ENCODE results near the gene RBM47. TPM values are rescaled to one million over a fixed set of nuclear protein-coding genes. Genes with fewer than 3 reads are reported as not detected.

Gene RBM47
- total RNA-seq, 1 experiment from 2014 or later: 0.28 TPM

- intact Hi-C loops (cut with micrococcal nuclease; ENCODE audit: unreplicated experiment): no loop called here
- no peaks in the 10 kb centered on the region for H3K36me3 ChIP-seq (ENCODE audit: insufficient read depth, low read length, poor library complexity, severe bottlenecking)
- ChIA-PET CTCF (no interaction called here), POLR2A (ENCODE audit: low non-redundant PET) (no interaction called here)
- H3K27me3 ChIP-seq (replicated peaks; ENCODE audit: insufficient read depth, low read depth, low read length, poor library complexity): no peaks in the 10 kb centered on the region
- TF ChIP-seq CTCF (conservative IDR thresholded peaks at IDR 0.05; ENCODE audit: low read depth, low read length): no peak
- TF ChIP-seq EZH2 (IDR thresholded peaks at IDR 0.05; ENCODE audit: borderline replicate concordance, low read depth, low read length, poor library complexity, severe bottlenecking): no peak
- no TSS peak for BruUV-seq (replicated peaks)
- no peak overlapping the region for H3K27ac ChIP-seq (ENCODE audit: low read depth, low read length, poor library complexity, severe bottlenecking)
- no peaks in the 10 kb centered on the region for H3K9me3 ChIP-seq (ENCODE audit: low read depth, low read length, poor library complexity, severe bottlenecking)
- no peaks in the 10 kb centered on the region for H3K4me1 ChIP-seq (ENCODE audit: insufficient read depth, low read length, poor library complexity, severe bottlenecking)
- DNase-seq (ENCODE audit: low spot score): no peak
- H3K4me3 ChIP-seq (ENCODE audit: low read depth, low read length, poor library complexity, severe bottlenecking): no peak overlapping the region
Measured at GRCh38 chr4:40486534-40486933, 143.1 kb downstream of the RBM47 start.

GRCh38 chr4:40484346-40485090, 145.1 kb downstream of the RBM47 start:
- DNase-seq (ENCODE audit: low spot score): no peak
- H3K4me1 ChIP-seq (ENCODE audit: insufficient read depth, low read length, poor library complexity, severe bottlenecking): no peaks in the 10 kb centered on the region
- no peak for TF ChIP-seq CTCF (conservative IDR thresholded peaks at IDR 0.05; ENCODE audit: low read depth, low read length)
- TF ChIP-seq EZH2 (IDR thresholded peaks at IDR 0.05; ENCODE audit: borderline replicate concordance, low read depth, low read length, poor library complexity, severe bottlenecking): no peak
- POLR2A ChIA-PET (ENCODE audit: low non-redundant PET): no interaction called here
- H3K9me3 ChIP-seq (ENCODE audit: low read depth, low read length, poor library complexity, severe bottlenecking): no peaks in the 10 kb centered on the region
- intact Hi-C loops (cut with micrococcal nuclease; ENCODE audit: unreplicated experiment): no loop called here
- no peak overlapping the region for H3K27ac ChIP-seq (ENCODE audit: low read depth, low read length, poor library complexity, severe bottlenecking)
- H3K27me3 ChIP-seq (replicated peaks; ENCODE audit: insufficient read depth, low read depth, low read length, poor library complexity): no peaks in the 10 kb centered on the region
- CTCF ChIA-PET: no interaction called here
- H3K36me3 ChIP-seq (ENCODE audit: insufficient read depth, low read length, poor library complexity, severe bottlenecking): no peaks in the 10 kb centered on the region
- BruUV-seq (replicated peaks): no TSS peak
- no peak overlapping the region for H3K4me3 ChIP-seq (ENCODE audit: low read depth, low read length, poor library complexity, severe bottlenecking)

- H3K4me3 ChIP-seq (ENCODE audit: low read depth, low read length, poor library complexity, severe bottlenecking): no peak overlapping the region
- ChIA-PET POLR2A (ENCODE audit: low non-redundant PET) (no interaction called here), CTCF (no interaction called here)
- H3K27me3 ChIP-seq (replicated peaks; ENCODE audit: insufficient read depth, low read depth, low read length, poor library complexity): no peaks in the 10 kb centered on the region
- no TSS peak for BruUV-seq (replicated peaks)
- DNase-seq (ENCODE audit: low spot score): no peak
- intact Hi-C loops (cut with micrococcal nuclease; ENCODE audit: unreplicated experiment): no loop called here
- H3K27ac ChIP-seq (ENCODE audit: low read depth, low read length, poor library complexity, severe bottlenecking): no peak overlapping the region
- H3K9me3 ChIP-seq (ENCODE audit: low read depth, low read length, poor library complexity, severe bottlenecking): no peaks in the 10 kb centered on the region
- no peaks in the 10 kb centered on the region for H3K4me1 ChIP-seq (ENCODE audit: insufficient read depth, low read length, poor library complexity, severe bottlenecking)
- TF ChIP-seq EZH2 (IDR thresholded peaks at IDR 0.05; ENCODE audit: borderline replicate concordance, low read depth, low read length, poor library complexity, severe bottlenecking) (no peak), CTCF (conservative IDR thresholded peaks at IDR 0.05; ENCODE audit: low read depth, low read length) (no peak)
- H3K36me3 ChIP-seq (ENCODE audit: insufficient read depth, low read length, poor library complexity, severe bottlenecking): no peaks in the 10 kb centered on the region
Measured at GRCh38 chr4:40482985-40483647, 146.5 kb downstream of the RBM47 start.
